HepG2 (cell line): ENCODE results near the gene NTPCR.
"Not testable (repeated sequence)": the region's sequence is repeated elsewhere in the genome, so short reads cannot be mapped to it uniquely, and the experiment has no call there.

ENCODE experiments used
- ATF5 ChIP-seq: sonication (generic); formaldehyde crosslinking; IDR thresholded peaks from 2 replicates; pipeline ENCODE4 v1.4.0; 2020; ENCODE audit warnings: mild to moderate bottlenecking, low read depth, missing genetic modification reagents
- KLF13 ChIP-seq: sonication (generic); formaldehyde crosslinking; IDR thresholded peaks from 2 replicates; pipeline ENCODE4 v1.4.0; 2020; ENCODE audit warnings: mild to moderate bottlenecking, missing genetic modification reagents

- TF ChIP-seq KLF13 (CRISPR knock-in tag); ATF5: not testable (repeated sequence)
Observed at GRCh38 chr1:233003638-233004037, 53.2 kb downstream of the NTPCR start.
